DMS153 (cell line): ENCODE results near the gene TBC1D8B.
"Not testable (repeated sequence)": the region's sequence is repeated elsewhere in the genome, so short reads cannot be mapped to it uniquely, and the experiment has no call there.

Experiments used
- DNase-seq: peaks from one replicate; lab custom pipeline; 2025; lab: John Stamatoyannopoulos, UW

The TBC1D8B gene

DNA sequence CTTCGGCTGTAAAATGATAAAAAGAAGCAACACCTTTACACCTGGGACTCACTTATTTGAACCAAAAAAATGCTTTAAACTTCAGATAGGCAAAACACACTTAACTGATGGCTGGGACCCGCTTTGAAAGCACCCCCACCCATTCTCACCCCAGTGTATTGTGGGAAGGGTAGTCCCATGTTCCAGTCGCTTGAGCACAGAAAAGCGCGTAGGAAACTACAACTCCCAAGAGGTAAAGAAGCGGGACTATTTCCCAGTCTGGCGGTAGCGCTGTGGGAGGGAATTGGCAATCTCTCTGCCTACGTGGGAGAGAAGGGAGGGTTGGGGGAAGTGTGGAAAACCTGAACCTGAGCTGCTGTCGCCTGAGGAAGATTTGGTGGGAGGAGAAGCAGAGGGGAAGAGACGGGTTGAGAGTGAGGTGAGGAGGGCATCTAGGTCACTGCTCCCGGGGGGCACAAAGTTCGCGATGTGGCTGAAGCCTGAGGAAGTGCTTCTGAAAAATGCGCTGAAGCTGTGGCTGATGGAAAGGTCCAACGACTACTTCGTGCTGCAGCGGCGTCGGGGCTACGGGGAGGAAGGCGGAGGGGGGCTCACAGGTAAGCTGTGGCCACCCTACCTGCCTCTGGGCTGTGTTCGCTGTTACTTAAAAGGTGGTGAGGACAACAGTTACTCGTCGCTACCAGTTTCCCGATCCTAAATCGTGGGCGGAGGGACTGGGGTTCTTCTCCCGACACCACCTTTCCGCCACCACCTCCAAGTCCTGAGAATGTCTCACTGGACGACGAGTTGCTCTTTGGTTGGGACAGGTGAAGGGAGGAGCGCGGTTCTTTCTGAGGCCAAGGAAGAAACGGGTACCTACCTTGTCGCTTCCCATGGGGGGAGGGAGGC lies at the start of gene TBC1D8B:
Gene TBC1D8B (plus strand): TSS at position 286 of the 888 bp plus-strand sequence. CDS start 181 bp downstream, at position 467.
- DNase-seq = peak; percentile 78

- DNase-seq = not testable (repeated sequence)
Measured at GRCh38 chrX:106769288-106769687, 33.2 kb upstream of the TBC1D8B start.

DNA sequence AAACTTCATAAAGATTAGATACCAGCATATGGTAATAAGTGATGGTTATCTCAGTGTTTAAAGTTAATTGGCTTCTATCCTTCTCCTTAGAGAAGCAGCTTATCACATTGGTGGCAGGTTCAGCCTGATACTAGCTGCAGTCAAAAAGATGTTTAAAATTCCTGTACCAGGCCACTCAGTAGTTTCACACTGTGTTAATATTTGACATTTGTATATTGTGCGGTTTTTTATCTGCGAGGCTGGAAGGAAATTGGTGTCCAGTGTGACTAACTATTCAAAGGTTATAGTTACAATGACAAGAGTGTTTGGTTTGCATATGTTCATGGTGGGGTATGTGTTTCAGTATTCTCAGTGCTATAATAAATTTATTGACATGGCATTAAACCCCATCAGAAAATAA lies 27.5 kb upstream of the TBC1D8B start:
- DNase-seq = no peak

- DNase-seq = no peak
Measured at GRCh38 chrX:106780264-106780663, 22.2 kb upstream of the TBC1D8B start.

GRCh38 chrX:106780664-106781377 lies 21.7 kb upstream of the TBC1D8B start:
- DNase-seq = no peak

GRCh38 chrX:106783716-106784115 lies 18.8 kb upstream of the TBC1D8B start:
- no peak for DNase-seq

DNA sequence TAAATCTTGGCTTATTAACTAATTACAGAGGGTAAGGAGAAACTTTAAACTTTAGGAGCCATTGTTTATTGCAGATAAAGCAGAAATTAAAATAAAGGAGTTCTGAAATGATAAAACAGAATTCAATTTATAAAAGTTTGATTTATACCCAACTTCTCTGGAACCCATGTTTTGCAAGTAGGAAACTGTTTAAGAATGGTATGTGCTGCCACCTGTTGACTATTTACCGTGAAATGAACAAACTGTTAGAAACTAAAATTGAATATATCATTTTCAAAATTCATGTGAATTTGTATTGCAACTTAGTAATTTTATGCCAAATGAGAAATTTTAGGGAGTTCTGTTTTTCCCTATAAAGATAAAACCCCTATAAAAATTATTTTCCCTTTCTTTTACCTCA lies 11.0 kb upstream of the TBC1D8B start:
- no peak for DNase-seq

GRCh38 chrX:106802063-106802387 lies 448 bp upstream of the TBC1D8B start:
- no peak for DNase-seq

DNA sequence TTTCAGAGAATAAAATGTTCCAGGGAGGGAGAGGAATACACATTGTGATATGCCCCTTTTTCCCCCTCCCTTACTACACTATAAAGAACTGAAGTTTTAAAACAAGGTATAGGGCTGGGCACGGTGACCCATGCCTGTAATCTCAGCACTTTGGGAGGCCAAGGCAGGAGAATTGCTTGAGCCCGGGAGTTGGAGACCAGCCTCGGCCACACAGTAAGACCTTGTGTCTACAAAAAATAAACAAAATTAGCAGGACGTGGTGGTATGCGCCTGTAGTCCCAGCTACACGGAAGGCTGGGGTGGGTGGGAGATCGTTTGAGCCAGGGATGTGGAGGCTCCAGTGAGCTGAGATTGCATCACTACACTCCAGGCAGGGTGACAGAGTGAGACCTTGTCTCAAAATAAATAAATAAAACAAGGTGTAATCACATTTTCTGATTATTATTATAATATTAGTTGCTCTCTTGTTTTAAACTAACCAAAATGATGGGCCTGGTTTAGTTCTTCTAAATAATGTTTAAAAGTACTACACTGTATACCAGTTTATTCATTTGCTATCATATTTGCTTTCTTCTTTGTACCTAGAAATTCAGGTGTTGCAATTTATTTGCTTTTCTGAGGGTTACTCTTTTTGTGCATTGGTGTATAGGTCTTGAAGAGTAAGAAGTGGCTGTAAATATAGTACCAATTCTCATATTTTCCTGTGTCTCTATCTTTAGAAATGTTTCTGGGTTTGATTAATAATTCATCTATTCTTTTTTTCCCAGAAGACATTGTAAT lies 8.8 kb downstream of the TBC1D8B start:
- DNase-seq = no peak

GRCh38 chrX:106812930-106813329 lies 10.5 kb downstream of the TBC1D8B start:
- DNase-seq = not testable (repeated sequence)

GRCh38 chrX:106814093-106814492 lies 11.6 kb downstream of the TBC1D8B start:
- DNase-seq = not testable (repeated sequence)

DNA sequence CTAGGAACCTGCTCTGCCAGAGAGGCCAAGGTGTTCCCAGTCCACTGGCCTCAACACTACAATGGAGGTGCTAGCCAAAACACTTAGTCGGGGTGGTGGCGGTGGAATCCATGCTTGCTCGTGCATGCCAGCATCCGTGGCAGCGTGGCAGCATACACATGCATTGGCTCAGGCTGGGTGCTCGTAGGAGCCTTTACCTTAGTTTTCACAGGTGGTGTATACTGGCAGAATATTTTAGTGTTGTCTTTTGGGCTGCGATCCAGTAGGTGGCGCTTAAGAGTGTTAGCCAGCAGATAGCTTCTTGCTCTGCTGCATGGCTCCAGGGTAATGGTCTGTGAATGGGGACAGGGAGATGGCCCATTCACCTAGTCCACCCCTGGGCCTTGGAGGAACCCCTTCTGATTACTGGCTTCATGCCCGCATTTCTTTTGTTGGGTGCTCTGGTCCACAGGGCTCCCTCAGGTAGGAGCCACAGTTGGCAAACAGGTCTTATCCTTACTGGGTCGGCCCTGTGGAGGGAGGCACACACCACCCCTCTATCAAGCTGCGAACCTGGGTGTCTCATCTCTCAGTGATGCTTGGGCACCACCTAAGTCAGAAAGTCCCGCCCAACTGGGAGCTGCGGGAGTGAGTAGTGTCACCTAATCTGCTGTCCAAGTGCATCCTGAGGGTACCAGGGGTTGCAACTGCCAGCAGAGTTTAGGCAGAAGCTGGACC lies 60.7 kb downstream of the TBC1D8B start:
- DNase-seq = no peak

DNA sequence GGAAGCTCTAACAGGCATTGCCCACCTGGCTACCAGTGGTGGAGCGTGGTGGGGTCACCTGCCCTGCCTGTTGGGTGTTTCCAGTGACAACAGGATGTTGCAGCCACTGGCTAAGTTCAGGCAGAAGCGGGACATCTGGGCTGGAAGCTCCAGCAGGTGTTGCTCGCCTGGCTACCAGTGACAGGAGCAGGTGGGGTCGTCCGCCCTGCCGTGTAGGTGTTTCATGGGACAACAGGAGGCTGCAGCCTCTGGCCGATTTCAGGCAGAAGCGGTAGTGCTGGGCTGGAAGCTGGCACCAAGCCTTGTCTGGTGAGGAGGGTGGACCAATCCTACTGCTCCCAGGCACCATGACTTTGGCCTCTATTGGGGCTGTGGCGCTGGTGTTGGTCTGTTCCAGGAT lies 61.2 kb downstream of the TBC1D8B start:
- no peak for DNase-seq

GRCh38 chrX:106872796-106873195 lies 70.3 kb downstream of the TBC1D8B start:
- not testable (repeated sequence) for DNase-seq

DNA sequence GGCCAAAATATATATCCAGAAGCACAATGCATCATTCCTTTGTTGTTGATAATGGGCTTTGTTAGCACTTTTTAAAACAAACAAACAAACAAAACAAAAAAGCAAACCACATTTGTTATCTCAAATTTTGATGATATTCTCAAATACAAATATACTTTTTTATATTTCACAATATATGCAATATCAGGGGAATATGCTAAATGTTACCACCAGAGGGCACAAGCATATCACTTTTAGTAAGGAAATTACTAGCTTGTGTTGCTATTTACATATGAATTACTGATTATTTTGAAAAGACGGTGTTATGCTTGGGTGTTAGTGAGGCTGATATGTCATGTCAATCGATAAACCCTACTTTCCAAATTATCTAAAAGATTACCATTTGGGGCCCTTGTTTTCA lies 71.6 kb downstream of the TBC1D8B start:
- DNase-seq = no peak

- DNase-seq = no peak
Measured at GRCh38 chrX:106875151-106875550, 72.7 kb downstream of the TBC1D8B start.

- DNase-seq = no peak
Measured at GRCh38 chrX:106889468-106889867, 87.0 kb downstream of the TBC1D8B start.

GRCh38 chrX:106891762-106892460 lies 89.4 kb downstream of the TBC1D8B start:
- no peak for DNase-seq

DNA sequence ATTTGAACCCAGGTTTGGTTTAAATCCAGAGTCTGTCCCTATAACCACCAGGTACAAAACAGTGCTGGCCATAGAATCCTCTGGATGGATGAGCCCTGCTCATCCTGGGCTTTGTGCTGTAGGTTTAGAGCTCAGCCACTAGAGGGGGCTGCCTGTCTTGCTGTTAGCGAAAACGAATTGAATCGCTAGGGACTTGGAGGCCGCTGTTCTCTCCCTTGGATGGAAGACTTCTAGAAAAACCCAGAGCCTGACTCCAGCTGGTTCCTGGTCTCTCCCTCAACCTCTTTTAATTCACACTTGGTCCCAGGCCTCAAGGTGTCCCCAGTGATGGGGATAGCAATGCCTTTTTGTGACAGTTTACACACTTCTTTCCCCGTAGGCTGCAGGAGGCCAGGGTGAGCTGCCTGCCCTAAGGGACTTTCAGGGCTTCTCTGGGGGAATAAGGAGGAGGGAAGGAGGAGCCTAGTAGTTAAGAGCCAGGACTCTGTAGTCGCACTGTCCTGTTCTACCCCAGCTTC lies 92.0 kb downstream of the TBC1D8B start:
- DNase-seq = no peak

- DNase-seq = no peak
Measured at GRCh38 chrX:106894978-106895452, 92.5 kb downstream of the TBC1D8B start.

DNA sequence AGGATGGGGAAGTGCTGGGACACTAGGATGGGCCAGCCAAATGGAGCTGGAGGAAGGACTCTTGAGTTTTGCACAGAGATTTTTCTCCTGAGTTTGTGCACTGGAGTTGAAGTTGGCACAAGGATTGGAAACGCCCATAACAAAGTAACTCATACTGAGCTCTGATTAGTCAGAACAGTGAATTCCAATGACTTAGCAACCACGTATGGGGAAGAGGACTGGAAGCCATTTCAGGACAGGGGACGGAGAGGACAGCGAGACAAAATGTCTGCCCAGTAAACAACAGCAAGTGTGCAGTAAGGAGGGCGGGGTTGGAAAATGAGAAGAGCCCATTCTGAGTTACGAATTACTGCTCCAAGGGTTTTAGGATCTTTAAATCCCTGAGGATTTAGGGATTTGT lies 94.8 kb downstream of the TBC1D8B start:
- no peak for DNase-seq
